Cerebellar cortex (tissue), 1 donor: ENCODE measurements around the gene ODF2L.
"Not testable (repeated sequence)": the region's sequence is repeated elsewhere in the genome, so short reads cannot be mapped to it uniquely, and the experiment has no call there.

ENCODE experiments used
- DNase-seq: peaks from one replicate; pipeline ENCODE4 v3.0.0-alpha.2; 2015; ENCODE audit warnings: low spot score

ODF2L gene

GRCh38 chr1:86387916-86388627, 8.1 kb downstream of the ODF2L start:
- DNase-seq = no peak

- DNase-seq = no peak
These were observed 13.2 kb downstream of the ODF2L start for GRCh38 chr1:86382878-86383277.

DNA sequence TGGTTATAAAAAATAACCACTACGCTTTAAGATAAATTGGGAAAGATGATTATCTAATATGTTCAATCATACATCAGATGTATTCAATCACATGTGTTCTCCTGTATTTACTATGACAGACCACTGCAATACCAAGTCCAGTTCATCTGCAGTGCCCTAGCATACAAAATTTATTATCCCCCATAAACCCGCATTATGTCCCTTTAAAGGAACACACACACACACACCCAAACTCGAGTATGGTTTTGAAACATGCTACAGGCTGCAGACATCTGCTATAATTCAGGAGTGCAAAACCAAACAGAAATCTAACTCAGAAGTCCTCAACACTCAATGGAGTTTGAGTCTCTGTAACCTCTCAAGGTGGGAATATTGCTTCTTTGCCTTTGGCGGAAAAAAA, 14.9 kb downstream of the ODF2L start:
- DNase-seq = no peak

- peak; percentile 71 for DNase-seq
These were observed 15.8 kb downstream of the ODF2L start for GRCh38 chr1:86380257-86380861.

- no peak for DNase-seq
These were observed 17.3 kb downstream of the ODF2L start for GRCh38 chr1:86378813-86379212.

GRCh38 chr1:86377341-86377740, 18.8 kb downstream of the ODF2L start:
- DNase-seq = no peak

GRCh38 chr1:86375688-86376087, 20.4 kb downstream of the ODF2L start:
- no peak for DNase-seq

GRCh38 chr1:86370601-86371022, 25.5 kb downstream of the ODF2L start:
- no peak for DNase-seq

DNA sequence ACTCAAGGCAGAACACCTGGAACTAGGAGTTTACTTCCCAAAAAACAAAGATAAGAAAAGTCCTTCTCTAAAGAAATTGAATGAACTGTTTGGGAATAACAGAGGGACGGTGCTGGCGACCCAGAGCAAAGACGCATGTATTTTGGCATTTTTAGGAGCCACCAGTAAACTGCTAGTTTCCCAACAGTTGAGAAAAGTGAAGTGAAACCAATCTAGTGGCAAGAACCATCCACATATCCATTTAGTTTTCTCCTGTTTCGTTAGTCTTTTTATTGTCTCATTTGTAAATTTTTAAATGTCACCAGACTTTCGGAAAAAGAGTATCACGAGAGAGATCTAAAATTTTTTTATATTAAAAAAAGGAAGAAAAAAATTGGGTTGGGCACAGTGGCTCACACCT, 30.2 kb downstream of the ODF2L start:
- DNase-seq = no peak

GRCh38 chr1:86362807-86363206, 33.3 kb downstream of the ODF2L start:
- DNase-seq = no peak

GRCh38 chr1:86357796-86358195, 38.3 kb downstream of the ODF2L start:
- DNase-seq = no peak

DNA sequence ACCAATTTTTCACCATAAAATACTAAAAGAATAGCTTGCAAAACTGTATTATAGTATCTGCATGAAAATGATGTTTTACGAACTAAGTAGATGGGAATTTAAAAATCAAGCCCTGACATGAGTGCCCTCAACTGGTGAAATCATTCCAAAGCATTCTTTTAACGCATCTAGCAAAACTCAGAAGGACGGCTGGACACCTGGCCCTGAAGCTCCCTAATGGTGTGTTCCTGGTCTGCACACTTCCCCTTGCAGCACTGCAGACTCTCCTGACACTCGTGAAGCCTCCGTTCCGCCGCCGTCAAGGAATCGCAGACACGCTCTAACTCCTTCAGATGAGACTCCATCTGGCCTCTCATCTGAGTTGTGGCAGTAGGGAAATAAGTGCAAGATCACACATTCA, 39.9 kb downstream of the ODF2L start:
- no peak for DNase-seq

GRCh38 chr1:86352086-86352485, 44.0 kb downstream of the ODF2L start:
- no peak for DNase-seq

GRCh38 chr1:86350230-86350629, 45.9 kb downstream of the ODF2L start:
- DNase-seq = not testable (repeated sequence)

GRCh38 chr1:86346388-86346787, 49.7 kb downstream of the ODF2L start:
- DNase-seq = no peak

DNA sequence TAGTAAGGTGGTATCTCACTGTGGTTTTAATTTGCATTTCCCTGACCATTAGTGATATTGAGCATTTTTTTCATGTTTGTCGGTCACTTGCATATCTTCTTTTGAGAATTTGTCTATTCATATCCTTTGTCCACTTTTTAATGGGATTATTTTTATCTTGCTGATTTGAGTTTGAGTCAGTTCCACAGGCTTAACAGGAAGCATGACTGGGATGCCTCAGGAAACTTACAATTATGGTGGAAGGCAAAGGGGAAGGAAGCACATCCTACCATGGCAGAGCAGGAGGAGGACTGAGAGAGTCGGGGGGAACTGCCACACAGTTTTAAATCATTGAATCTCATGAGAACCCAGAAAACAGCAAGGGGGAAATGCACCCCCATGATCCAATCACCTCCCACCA, 51.1 kb downstream of the ODF2L start:
- no peak for DNase-seq

DNA sequence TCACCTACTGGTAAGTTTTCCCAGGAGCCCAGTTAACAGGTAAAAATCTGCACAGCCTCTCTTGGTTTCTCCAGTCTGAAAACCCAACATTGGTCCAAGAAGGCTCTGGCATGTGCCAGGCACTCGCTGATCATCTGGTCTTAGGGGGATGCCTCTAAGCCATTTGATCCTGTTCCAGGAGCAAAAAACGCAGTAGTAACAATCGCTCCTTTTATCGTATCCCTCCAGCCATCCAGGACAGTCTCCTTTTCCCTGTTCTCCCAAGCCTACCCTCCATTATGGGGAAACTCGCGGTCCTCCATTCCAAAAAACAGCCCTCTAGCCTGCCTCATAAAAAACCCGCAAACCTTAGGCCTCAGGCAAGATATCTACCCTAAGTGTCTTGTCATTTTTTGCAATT, 56.2 kb downstream of the ODF2L start:
- DNase-seq = no peak

- DNase-seq = no peak
These were observed 56.9 kb downstream of the ODF2L start for GRCh38 chr1:86339014-86339812.

GRCh38 chr1:86335916-86336315, 60.2 kb downstream of the ODF2L start:
- no peak for DNase-seq

DNA sequence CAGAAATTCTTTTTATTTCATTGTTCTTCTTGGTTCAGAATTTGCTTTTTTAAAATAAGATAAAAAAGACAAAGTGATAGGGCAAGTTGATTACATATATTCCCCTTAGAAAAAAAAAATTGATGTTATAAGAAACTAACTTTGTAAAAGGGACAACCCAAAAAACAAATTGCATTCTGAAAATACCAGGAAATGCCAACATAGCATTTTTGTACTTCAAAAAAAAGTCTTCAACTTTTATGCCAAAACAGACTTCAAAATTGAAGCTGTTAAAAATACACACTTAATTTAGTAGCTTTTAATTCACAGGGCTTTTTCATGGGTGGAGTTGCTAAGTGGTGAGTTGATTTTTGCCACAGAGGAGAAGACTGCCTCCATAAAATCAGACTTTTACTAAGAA, 70.9 kb downstream of the ODF2L start:
- DNase-seq = no peak

GRCh38 chr1:86324130-86324822, 71.8 kb downstream of the ODF2L start:
- DNase-seq = no peak

DNA sequence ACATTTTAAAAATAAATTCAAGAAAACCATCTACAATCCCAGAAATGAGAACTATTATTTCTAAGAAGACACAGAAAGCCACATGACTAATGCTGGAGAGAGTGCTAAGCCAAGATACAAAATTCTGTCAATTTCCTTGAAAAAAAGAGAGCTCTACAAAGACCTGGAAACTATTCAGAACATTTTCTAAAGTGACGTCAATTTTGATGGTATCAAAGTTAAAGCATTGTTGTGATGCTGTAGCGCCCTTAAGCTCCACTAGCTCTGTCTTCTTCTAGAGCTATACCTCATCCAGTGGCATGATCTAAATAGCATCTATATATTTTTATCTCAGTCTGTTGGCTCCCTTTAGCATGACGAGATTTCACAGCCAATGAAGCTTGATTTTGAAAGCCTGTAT, 73.9 kb downstream of the ODF2L start:
- no peak for DNase-seq

GRCh38 chr1:86318436-86318835, 77.7 kb downstream of the ODF2L start:
- DNase-seq = no peak
